OCI-LY7 (cell line): ENCODE data around the gene RPRML. TPM values are rescaled to one million over a fixed set of nuclear protein-coding genes. Genes with fewer than 3 reads are reported as not detected.

Experiments used
- BruUV-seq: library from RNA; stranded (reverse); fragments of 400-500 nt; replicated peaks from 2 replicates; lab custom pipeline; 2021; lab: Mats Ljungman, UMichigan
- CTCF ChIA-PET: fragments of 300-600 bp; sonication (Branson Sonifier 250); formaldehyde crosslinking; loops from one replicate; lab custom pipeline; 2022; ENCODE audit warnings: antibody characterized with exemption; ENCODE audit not compliant: unreplicated experiment; lab: Charles Lee
- POLR2A ChIA-PET: fragments of 300-600 bp; sonication (Branson Sonifier 250); formaldehyde crosslinking; loops from one replicate; lab custom pipeline; 2022; ENCODE audit warnings: antibody characterized with exemption; lab: Charles Lee
- DNase-seq: peaks from one replicate; pipeline ENCODE4 v3.0.0-alpha.2; 2015; ENCODE audit warnings: low spot score
- H2AFZ ChIP-seq: fragments of 200-600 bp; sonication (generic), shearing (Covaris generic); 2 replicates; pipeline ENCODE4 v1.6.1; 2014; ENCODE audit warnings: mild to moderate bottlenecking, antibody characterized with exemption, low read length, moderate library complexity
- H3K27ac ChIP-seq: fragments of 200-600 bp; sonication (generic); 2 replicates; pipeline ENCODE4 v1.5.1; 2014; ENCODE audit warnings: mixed run types, low read depth, mild to moderate bottlenecking, moderate library complexity, low read length, inconsistent platforms; ENCODE audit not compliant: poor library complexity, severe bottlenecking
- H3K36me3 ChIP-seq: fragments of 200-600 bp; sonication (generic); 2 replicates; pipeline ENCODE4 v1.6.1; 2014; ENCODE audit warnings: mild to moderate bottlenecking, antibody characterized with exemption, low read length, moderate library complexity, mixed read lengths; ENCODE audit not compliant: insufficient read depth
- H3K4me1 ChIP-seq: fragments of 200-600 bp; sonication (generic); 2 replicates; pipeline ENCODE4 v1.5.1; 2014; ENCODE audit warnings: mild to moderate bottlenecking, low read length; ENCODE audit not compliant: insufficient read depth, poor library complexity, severe bottlenecking
- H3K4me2 ChIP-seq: fragments of 200-600 bp; sonication (generic); 2 replicates; pipeline ENCODE4 v1.6.1; 2014; ENCODE audit warnings: mild to moderate bottlenecking, low read length
- H3K4me3 ChIP-seq: fragments of 200-600 bp; sonication (generic); 2 replicates; pipeline ENCODE4 v1.5.1; 2014; ENCODE audit warnings: mild to moderate bottlenecking, low read depth, low read length; ENCODE audit not compliant: poor library complexity, severe bottlenecking
- H3K79me2 ChIP-seq: fragments of 200-600 bp; sonication (generic); 2 replicates; pipeline ENCODE4 v1.6.1; 2016; ENCODE audit warnings: low read depth, mild to moderate bottlenecking, low read length, moderate library complexity, mixed read lengths; ENCODE audit not compliant: insufficient read depth
- H3K9me2 ChIP-seq: fragments of 200-600 bp; sonication (generic); 2 replicates; pipeline ENCODE4 v1.6.1; 2016; ENCODE audit warnings: mild to moderate bottlenecking, low read length, mixed read lengths; ENCODE audit not compliant: insufficient read depth
- H3K9me3 ChIP-seq: fragments of 200-600 bp; sonication (generic); 2 replicates; pipeline ENCODE4 v1.6.1; 2014; ENCODE audit warnings: mild to moderate bottlenecking, mixed run types, low read length, mixed read lengths
- H4K20me1 ChIP-seq: fragments of 200-600 bp; sonication (generic); 2 replicates; pipeline ENCODE4 v1.6.1; 2014; ENCODE audit warnings: mild to moderate bottlenecking, antibody characterized with exemption, low read length, moderate library complexity, mixed read lengths; ENCODE audit not compliant: insufficient read depth
- EZH2phosphoT487 ChIP-seq: fragments of 200-600 bp; sonication (generic); IDR thresholded peaks from 2 replicates; pipeline ENCODE4 v1.6.1; 2018; ENCODE audit warnings: low read depth, borderline replicate concordance, mild to moderate bottlenecking, mixed run types, antibody characterized with exemption, low read length, moderate library complexity, mixed read lengths
- intact Hi-C: fragments of 100-400 bp; cut with micrococcal nuclease; formaldehyde crosslinking; loops from one replicate; pipeline ENCODE4 v1.10.0; 2022; ENCODE audit not compliant: unreplicated experiment
- total RNA-seq, 2 experiments: library from RNA; depleted of rRNA in 1 of 2; stranded (reverse); fragments of >200 nt in 1 of 2; shearing (Covaris generic) in 1 of 2; gene quantifications; 2 replicates each; pipeline ENCODE4 v1.2.3, GENCODE V29; 2014 to 2022
- TF ChIP-seq, protein P1 (sequence below): fragments of 200-600 bp; sonication (generic); conservative IDR thresholded peaks from 2 replicates; pipeline ENCODE4 v1.5.1; 2014; ENCODE audit warnings: mild to moderate bottlenecking, antibody characterized with exemption, low read length, moderate library complexity, mixed read lengths

RPRML gene
- total RNA-seq, 2 experiments from 2014 or later, result 1.2 to 8.8 TPM

DNA sequence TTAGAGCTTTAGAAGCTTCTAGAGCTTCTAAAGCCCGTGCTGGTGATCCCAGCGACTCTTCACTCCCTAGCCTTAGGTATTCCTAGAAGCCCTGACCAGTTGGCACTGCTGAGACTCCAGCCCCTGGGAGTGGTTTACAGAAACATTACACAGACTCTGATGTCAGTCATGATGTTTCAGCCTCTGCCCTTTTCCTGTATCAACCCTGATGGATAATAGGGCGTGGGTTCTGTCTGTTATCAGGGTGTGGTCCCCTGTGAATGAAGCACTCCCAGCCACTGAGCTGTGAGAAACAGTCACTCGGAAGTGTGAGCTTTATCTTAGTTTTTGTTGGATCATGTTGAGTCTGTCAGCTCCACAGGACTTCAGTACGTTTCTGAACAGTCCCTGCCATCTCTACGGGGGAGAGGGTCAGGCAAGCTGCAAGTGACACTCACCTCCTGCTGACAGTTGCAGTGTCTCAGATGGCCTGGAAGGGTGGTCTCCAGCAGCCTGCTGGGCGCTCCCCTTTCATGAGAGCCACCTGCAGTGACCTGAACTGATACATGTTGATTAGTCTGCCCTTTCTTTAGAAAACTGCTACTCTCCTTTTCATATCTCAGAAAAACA lies 43.3 kb downstream of the RPRML start:
- H3K27ac ChIP-seq, result no peak overlapping the region
- intact Hi-C loops, result no loop called here
- H3K79me2 ChIP-seq, result no peaks in the 10 kb centered on the region
- POLR2A ChIA-PET, result no interaction called here
- no peak overlapping the region for H2AFZ ChIP-seq
- no TSS peak for BruUV-seq
- H4K20me1 ChIP-seq, result no peaks in the 10 kb centered on the region
- CTCF ChIA-PET, result no interaction called here
- H3K4me1 ChIP-seq, result peaks cover 4% of the 10 kb centered on the region
- no peak for DNase-seq
- peaks cover 96% of the 10 kb centered on the region for H3K36me3 ChIP-seq
- H3K9me3 ChIP-seq, result no peaks in the 10 kb centered on the region
- TF ChIP-seq, protein P1, sequence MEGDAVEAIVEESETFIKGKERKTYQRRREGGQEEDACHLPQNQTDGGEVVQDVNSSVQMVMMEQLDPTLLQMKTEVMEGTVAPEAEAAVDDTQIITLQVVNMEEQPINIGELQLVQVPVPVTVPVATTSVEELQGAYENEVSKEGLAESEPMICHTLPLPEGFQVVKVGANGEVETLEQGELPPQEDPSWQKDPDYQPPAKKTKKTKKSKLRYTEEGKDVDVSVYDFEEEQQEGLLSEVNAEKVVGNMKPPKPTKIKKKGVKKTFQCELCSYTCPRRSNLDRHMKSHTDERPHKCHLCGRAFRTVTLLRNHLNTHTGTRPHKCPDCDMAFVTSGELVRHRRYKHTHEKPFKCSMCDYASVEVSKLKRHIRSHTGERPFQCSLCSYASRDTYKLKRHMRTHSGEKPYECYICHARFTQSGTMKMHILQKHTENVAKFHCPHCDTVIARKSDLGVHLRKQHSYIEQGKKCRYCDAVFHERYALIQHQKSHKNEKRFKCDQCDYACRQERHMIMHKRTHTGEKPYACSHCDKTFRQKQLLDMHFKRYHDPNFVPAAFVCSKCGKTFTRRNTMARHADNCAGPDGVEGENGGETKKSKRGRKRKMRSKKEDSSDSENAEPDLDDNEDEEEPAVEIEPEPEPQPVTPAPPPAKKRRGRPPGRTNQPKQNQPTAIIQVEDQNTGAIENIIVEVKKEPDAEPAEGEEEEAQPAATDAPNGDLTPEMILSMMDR, result no peak
- no peak for TF ChIP-seq EZH2phosphoT487
- H3K9me2 ChIP-seq, result no peaks in the 10 kb centered on the region
- H3K4me3 ChIP-seq, result no peak overlapping the region
- H3K4me2 ChIP-seq, result no peak overlapping the region

DNA sequence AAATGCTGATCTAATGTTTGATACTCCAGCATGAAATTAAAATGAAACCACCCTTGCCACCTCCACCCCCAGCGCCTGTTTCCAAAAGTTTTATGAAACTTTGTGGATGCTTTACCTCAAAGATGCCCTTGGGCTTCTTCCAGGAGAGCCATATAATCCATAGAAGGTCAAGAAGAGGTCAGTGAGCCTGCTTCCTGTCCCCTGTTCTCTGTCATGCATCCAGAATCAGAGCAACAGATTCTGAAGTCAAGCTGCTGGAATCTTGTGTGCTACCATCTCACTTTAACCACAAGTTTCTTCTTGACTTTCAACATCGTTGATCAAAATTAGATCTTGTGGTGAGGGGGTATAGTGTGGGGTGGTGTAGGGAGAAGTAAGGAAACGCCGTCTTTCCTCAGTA lies 47.5 kb downstream of the RPRML start:
- CTCF ChIA-PET, result no interaction called here
- peaks cover 4% of the 10 kb centered on the region; the same call in 1 of the 2 replicates for H4K20me1 ChIP-seq
- no peak overlapping the region for H3K27ac ChIP-seq
- H3K79me2 ChIP-seq, result peaks cover 17% of the 10 kb centered on the region
- no peaks in the 10 kb centered on the region for H3K9me3 ChIP-seq
- intact Hi-C loops, result no loop called here
- no TSS peak for BruUV-seq
- no peak for DNase-seq
- POLR2A ChIA-PET, result no interaction called here
- H2AFZ ChIP-seq, result no peak overlapping the region
- H3K4me2 ChIP-seq, result no peak overlapping the region
- no peaks in the 10 kb centered on the region for H3K9me2 ChIP-seq
- no peak overlapping the region for H3K4me3 ChIP-seq
- TF ChIP-seq, protein P1, result no peak
- no peak for TF ChIP-seq EZH2phosphoT487
- H3K36me3 ChIP-seq, result peaks cover 73% of the 10 kb centered on the region
- H3K4me1 ChIP-seq, result no peaks in the 10 kb centered on the region

DNA sequence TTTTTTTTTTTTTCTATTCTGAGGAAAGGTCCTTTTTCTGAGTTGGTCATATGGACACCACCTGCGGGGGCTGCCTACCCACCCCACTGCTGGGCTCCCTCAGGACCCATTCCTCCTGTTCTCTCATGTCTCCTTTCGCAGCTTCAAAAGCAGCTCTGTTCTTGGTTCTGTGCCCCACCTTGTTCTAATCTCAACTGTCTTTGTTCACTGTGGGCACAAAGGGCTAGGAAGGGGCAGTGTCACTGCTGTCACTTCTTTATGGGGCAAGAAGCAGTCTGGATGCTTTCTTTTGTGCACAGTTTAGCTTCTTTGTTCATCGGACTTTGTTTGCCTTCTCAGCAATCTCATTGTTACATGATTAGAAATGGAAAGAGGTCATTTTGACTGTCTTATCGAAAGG lies 49.0 kb downstream of the RPRML start:
- BruUV-seq, result no TSS peak
- H4K20me1 ChIP-seq, result peaks cover 4% of the 10 kb centered on the region; the same call in 1 of the 2 replicates
- ChIA-PET CTCF (no interaction called here), POLR2A (interaction anchor here (0.6 kb wide), 1 partner anchor 26 kb away, joined by 4 read pairs; no protein-coding TSS in a partner anchor)
- no peaks in the 10 kb centered on the region for H3K4me1 ChIP-seq
- no peak overlapping the region for H2AFZ ChIP-seq
- intact Hi-C loops, result no loop called here
- H3K4me2 ChIP-seq, result no peak overlapping the region
- H3K4me3 ChIP-seq, result no peak overlapping the region
- TF ChIP-seq, protein P1, result no peak
- TF ChIP-seq EZH2phosphoT487, result no peak
- no peaks in the 10 kb centered on the region for H3K9me3 ChIP-seq
- no peak for DNase-seq
- no peaks in the 10 kb centered on the region for H3K9me2 ChIP-seq
- H3K79me2 ChIP-seq, result peaks cover 32% of the 10 kb centered on the region
- H3K36me3 ChIP-seq, result peaks cover 63% of the 10 kb centered on the region
- H3K27ac ChIP-seq, result no peak overlapping the region
